ENCODE results near the gene ZNF837. TPM values are rescaled to one million over a fixed set of nuclear protein-coding genes. Genes with fewer than 3 reads are reported as not detected.

Gene ZNF837
- total RNA-seq, 1 experiment from 2014 or later = 4.9 TPM

DNA sequence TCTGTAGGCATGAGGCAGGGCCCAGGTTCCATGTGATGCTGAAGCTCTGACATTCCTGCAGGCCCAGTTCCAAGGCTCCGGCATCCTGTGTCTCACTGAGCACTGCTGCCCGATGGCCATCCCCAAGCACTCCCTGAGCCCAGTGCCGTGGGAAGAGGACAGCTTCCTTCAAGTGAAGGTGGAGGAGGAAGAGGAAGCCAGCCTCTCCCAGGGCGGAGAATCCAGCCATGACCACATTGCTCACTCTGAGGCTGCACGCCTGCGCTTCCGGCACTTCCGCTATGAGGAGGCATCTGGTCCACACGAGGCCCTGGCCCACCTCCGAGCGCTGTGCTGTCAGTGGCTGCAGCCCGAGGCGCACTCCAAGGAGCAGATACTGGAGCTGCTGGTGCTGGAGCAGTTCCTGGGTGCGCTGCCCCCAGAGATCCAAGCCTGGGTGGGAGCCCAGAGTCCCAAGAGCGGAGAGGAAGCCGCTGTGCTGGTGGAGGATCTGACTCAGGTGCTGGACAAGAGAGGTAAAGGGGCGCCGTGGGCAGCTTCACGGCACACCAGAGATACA, 46.1 kb downstream of the ZNF837 start (continued):
- TF ChIP-seq, protein P1, sequence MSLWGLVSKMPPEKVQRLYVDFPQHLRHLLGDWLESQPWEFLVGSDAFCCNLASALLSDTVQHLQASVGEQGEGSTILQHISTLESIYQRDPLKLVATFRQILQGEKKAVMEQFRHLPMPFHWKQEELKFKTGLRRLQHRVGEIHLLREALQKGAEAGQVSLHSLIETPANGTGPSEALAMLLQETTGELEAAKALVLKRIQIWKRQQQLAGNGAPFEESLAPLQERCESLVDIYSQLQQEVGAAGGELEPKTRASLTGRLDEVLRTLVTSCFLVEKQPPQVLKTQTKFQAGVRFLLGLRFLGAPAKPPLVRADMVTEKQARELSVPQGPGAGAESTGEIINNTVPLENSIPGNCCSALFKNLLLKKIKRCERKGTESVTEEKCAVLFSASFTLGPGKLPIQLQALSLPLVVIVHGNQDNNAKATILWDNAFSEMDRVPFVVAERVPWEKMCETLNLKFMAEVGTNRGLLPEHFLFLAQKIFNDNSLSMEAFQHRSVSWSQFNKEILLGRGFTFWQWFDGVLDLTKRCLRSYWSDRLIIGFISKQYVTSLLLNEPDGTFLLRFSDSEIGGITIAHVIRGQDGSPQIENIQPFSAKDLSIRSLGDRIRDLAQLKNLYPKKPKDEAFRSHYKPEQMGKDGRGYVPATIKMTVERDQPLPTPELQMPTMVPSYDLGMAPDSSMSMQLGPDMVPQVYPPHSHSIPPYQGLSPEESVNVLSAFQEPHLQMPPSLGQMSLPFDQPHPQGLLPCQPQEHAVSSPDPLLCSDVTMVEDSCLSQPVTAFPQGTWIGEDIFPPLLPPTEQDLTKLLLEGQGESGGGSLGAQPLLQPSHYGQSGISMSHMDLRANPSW (CRISPR knock-in tag; conservative IDR thresholded peaks at IDR 0.05; ENCODE audit: low read depth) = no peak
- no peak for TF ChIP-seq IRF2 (CRISPR knock-in tag; IDR thresholded peaks at IDR 0.05; ENCODE audit: borderline replicate concordance, low read depth)

DNA sequence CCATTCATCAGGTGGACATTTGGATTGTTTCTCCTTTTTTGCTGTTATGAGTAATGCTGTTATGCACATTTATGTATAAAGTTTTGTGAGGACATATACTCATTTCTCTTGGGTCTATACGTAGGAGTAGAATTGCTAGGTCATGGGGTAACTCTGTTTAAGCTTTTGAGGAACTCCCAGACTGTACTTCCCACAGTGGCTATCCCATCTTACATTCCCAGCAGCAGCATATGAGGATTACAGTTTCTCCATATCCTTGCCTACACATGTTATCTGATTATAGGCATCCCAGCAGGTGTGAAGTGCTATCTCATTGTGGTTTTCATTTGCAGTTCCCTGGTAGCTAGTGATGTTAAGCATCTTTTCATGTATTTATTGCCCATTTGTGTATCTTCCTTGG, 48.1 kb downstream of the ZNF837 start:
- POLR2A ChIA-PET = no interaction called here
- TF ChIP-seq ZNF121 (CRISPR knock-in tag; IDR thresholded peaks at IDR 0.05) (no peak), FOXJ3 (CRISPR knock-in tag; IDR thresholded peaks at IDR 0.05; ENCODE audit: borderline replicate concordance) (no peak), CREB1 (CRISPR knock-in tag; IDR thresholded peaks at IDR 0.05) (no peak), IRF2 (CRISPR knock-in tag; IDR thresholded peaks at IDR 0.05; ENCODE audit: borderline replicate concordance, low read depth) (no peak), CBFB (CRISPR knock-in tag; IDR thresholded peaks at IDR 0.05; ENCODE audit: low read depth) (no peak), ZNF423 (CRISPR knock-in tag; IDR thresholded peaks at IDR 0.05) (no peak), FOXP1 (CRISPR knock-in tag; IDR thresholded peaks at IDR 0.05; ENCODE audit: borderline replicate concordance) (no peak)
- TF ChIP-seq, protein P2, sequence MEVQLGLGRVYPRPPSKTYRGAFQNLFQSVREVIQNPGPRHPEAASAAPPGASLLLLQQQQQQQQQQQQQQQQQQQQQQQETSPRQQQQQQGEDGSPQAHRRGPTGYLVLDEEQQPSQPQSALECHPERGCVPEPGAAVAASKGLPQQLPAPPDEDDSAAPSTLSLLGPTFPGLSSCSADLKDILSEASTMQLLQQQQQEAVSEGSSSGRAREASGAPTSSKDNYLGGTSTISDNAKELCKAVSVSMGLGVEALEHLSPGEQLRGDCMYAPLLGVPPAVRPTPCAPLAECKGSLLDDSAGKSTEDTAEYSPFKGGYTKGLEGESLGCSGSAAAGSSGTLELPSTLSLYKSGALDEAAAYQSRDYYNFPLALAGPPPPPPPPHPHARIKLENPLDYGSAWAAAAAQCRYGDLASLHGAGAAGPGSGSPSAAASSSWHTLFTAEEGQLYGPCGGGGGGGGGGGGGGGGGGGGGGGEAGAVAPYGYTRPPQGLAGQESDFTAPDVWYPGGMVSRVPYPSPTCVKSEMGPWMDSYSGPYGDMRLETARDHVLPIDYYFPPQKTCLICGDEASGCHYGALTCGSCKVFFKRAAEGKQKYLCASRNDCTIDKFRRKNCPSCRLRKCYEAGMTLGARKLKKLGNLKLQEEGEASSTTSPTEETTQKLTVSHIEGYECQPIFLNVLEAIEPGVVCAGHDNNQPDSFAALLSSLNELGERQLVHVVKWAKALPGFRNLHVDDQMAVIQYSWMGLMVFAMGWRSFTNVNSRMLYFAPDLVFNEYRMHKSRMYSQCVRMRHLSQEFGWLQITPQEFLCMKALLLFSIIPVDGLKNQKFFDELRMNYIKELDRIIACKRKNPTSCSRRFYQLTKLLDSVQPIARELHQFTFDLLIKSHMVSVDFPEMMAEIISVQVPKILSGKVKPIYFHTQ (CRISPR knock-in tag; IDR thresholded peaks at IDR 0.05) = no peak
- TF ChIP-seq, protein P3, sequence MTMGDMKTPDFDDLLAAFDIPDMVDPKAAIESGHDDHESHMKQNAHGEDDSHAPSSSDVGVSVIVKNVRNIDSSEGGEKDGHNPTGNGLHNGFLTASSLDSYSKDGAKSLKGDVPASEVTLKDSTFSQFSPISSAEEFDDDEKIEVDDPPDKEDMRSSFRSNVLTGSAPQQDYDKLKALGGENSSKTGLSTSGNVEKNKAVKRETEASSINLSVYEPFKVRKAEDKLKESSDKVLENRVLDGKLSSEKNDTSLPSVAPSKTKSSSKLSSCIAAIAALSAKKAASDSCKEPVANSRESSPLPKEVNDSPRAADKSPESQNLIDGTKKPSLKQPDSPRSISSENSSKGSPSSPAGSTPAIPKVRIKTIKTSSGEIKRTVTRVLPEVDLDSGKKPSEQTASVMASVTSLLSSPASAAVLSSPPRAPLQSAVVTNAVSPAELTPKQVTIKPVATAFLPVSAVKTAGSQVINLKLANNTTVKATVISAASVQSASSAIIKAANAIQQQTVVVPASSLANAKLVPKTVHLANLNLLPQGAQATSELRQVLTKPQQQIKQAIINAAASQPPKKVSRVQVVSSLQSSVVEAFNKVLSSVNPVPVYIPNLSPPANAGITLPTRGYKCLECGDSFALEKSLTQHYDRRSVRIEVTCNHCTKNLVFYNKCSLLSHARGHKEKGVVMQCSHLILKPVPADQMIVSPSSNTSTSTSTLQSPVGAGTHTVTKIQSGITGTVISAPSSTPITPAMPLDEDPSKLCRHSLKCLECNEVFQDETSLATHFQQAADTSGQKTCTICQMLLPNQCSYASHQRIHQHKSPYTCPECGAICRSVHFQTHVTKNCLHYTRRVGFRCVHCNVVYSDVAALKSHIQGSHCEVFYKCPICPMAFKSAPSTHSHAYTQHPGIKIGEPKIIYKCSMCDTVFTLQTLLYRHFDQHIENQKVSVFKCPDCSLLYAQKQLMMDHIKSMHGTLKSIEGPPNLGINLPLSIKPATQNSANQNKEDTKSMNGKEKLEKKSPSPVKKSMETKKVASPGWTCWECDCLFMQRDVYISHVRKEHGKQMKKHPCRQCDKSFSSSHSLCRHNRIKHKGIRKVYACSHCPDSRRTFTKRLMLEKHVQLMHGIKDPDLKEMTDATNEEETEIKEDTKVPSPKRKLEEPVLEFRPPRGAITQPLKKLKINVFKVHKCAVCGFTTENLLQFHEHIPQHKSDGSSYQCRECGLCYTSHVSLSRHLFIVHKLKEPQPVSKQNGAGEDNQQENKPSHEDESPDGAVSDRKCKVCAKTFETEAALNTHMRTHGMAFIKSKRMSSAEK (CRISPR knock-in tag; IDR thresholded peaks at IDR 0.05; ENCODE audit: borderline replicate concordance) = no peak
- TF ChIP-seq, protein P4, sequence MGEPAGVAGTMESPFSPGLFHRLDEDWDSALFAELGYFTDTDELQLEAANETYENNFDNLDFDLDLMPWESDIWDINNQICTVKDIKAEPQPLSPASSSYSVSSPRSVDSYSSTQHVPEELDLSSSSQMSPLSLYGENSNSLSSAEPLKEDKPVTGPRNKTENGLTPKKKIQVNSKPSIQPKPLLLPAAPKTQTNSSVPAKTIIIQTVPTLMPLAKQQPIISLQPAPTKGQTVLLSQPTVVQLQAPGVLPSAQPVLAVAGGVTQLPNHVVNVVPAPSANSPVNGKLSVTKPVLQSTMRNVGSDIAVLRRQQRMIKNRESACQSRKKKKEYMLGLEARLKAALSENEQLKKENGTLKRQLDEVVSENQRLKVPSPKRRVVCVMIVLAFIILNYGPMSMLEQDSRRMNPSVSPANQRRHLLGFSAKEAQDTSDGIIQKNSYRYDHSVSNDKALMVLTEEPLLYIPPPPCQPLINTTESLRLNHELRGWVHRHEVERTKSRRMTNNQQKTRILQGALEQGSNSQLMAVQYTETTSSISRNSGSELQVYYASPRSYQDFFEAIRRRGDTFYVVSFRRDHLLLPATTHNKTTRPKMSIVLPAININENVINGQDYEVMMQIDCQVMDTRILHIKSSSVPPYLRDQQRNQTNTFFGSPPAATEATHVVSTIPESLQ (CRISPR knock-in tag; IDR thresholded peaks at IDR 0.05) = no peak
- TF ChIP-seq, protein P5, sequence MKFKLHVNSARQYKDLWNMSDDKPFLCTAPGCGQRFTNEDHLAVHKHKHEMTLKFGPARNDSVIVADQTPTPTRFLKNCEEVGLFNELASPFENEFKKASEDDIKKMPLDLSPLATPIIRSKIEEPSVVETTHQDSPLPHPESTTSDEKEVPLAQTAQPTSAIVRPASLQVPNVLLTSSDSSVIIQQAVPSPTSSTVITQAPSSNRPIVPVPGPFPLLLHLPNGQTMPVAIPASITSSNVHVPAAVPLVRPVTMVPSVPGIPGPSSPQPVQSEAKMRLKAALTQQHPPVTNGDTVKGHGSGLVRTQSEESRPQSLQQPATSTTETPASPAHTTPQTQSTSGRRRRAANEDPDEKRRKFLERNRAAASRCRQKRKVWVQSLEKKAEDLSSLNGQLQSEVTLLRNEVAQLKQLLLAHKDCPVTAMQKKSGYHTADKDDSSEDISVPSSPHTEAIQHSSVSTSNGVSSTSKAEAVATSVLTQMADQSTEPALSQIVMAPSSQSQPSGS (CRISPR knock-in tag; IDR thresholded peaks at IDR 0.05; ENCODE audit: borderline replicate concordance, low read depth) = no peak
- TF ChIP-seq, protein P6, sequence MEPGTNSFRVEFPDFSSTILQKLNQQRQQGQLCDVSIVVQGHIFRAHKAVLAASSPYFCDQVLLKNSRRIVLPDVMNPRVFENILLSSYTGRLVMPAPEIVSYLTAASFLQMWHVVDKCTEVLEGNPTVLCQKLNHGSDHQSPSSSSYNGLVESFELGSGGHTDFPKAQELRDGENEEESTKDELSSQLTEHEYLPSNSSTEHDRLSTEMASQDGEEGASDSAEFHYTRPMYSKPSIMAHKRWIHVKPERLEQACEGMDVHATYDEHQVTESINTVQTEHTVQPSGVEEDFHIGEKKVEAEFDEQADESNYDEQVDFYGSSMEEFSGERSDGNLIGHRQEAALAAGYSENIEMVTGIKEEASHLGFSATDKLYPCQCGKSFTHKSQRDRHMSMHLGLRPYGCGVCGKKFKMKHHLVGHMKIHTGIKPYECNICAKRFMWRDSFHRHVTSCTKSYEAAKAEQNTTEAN (CRISPR knock-in tag; IDR thresholded peaks at IDR 0.05) = no peak
- TF ChIP-seq, protein P7, sequence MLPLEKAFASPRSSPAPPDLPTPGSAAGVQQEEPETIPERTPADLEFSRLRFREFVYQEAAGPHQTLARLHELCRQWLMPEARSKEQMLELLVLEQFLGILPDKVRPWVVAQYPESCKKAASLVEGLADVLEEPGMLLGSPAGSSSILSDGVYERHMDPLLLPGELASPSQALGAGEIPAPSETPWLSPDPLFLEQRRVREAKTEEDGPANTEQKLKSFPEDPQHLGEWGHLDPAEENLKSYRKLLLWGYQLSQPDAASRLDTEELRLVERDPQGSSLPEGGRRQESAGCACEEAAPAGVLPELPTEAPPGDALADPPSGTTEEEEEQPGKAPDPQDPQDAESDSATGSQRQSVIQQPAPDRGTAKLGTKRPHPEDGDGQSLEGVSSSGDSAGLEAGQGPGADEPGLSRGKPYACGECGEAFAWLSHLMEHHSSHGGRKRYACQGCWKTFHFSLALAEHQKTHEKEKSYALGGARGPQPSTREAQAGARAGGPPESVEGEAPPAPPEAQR (CRISPR knock-in tag; IDR thresholded peaks at IDR 0.05) = no peak
- TF ChIP-seq, protein P8, sequence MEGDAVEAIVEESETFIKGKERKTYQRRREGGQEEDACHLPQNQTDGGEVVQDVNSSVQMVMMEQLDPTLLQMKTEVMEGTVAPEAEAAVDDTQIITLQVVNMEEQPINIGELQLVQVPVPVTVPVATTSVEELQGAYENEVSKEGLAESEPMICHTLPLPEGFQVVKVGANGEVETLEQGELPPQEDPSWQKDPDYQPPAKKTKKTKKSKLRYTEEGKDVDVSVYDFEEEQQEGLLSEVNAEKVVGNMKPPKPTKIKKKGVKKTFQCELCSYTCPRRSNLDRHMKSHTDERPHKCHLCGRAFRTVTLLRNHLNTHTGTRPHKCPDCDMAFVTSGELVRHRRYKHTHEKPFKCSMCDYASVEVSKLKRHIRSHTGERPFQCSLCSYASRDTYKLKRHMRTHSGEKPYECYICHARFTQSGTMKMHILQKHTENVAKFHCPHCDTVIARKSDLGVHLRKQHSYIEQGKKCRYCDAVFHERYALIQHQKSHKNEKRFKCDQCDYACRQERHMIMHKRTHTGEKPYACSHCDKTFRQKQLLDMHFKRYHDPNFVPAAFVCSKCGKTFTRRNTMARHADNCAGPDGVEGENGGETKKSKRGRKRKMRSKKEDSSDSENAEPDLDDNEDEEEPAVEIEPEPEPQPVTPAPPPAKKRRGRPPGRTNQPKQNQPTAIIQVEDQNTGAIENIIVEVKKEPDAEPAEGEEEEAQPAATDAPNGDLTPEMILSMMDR (IDR thresholded peaks at IDR 0.05) = no peak

More for the DNA sequence above, 48.1 kb downstream of the ZNF837 start:
- no peaks in the 10 kb centered on the region for H3K27me3 Mint-ChIP-seq (ENCODE audit: low read depth)
- CTCF ChIA-PET = interaction anchor here (1.3 kb wide), 1 partner anchor 15 kb away, joined by 3 read pairs; no protein-coding TSS in a partner anchor
- H3K4me1 Mint-ChIP-seq = peaks cover 4% of the 10 kb centered on the region; the same call in 1 of the 2 replicates
- H3K36me3 Mint-ChIP-seq = peaks cover 7% of the 10 kb centered on the region
- H3K27ac Mint-ChIP-seq = no peak overlapping the region
- no peak for DNase-seq (ENCODE audit: low spot score)
- no peak for ATAC-seq
- H3K4me3 Mint-ChIP-seq = no peak overlapping the region
- H3K9me3 Mint-ChIP-seq = no peaks in the 10 kb centered on the region
